Skeletal muscle satellite cell (primary cell): ENCODE results near the gene CLEC11A.

Experiments
- H3K27me3 ChIP-seq: 2 replicates; pipeline ENCODE4 v1.7.0; 2013; ENCODE audit warnings: low read length; ENCODE audit not compliant: control insufficient read depth, insufficient read depth
- H3K36me3 ChIP-seq: 2 replicates; pipeline ENCODE4 v1.7.0; 2013; ENCODE audit warnings: mild to moderate bottlenecking, control low read depth, low read length; ENCODE audit not compliant: insufficient read depth
- H3K4me1 ChIP-seq: 2 replicates; pipeline ENCODE4 v1.7.0; 2013; ENCODE audit warnings: low read length; ENCODE audit not compliant: control insufficient read depth, insufficient read depth
- H3K4me2 ChIP-seq: 2 replicates; pipeline ENCODE4 v1.7.0; 2013; ENCODE audit warnings: mild to moderate bottlenecking, low read length
- H3K4me3 ChIP-seq: 2 replicates; pipeline ENCODE4 v1.7.0; 2013; ENCODE audit warnings: low read length
- H3K9ac ChIP-seq: 2 replicates; pipeline ENCODE4 v1.7.0; 2013; ENCODE audit warnings: mild to moderate bottlenecking, low read depth, low read length, moderate library complexity
- H3K9me3 ChIP-seq: replicated peaks from 2 replicates; pipeline ENCODE4 v1.7.0; 2013; ENCODE audit warnings: mild to moderate bottlenecking, control low read depth, low read length

The CLEC11A gene

GRCh38 chr19:50725218-50725910 is 2.2 kb downstream of the CLEC11A start:
- no peaks in the 10 kb centered on the region for H3K36me3 ChIP-seq
- H3K4me3 ChIP-seq: peak overlapping the region; percentile 81
- peak overlapping the region; percentile 84 for H3K9ac ChIP-seq
- H3K27me3 ChIP-seq: no peaks in the 10 kb centered on the region
- H3K4me2 ChIP-seq: peak overlapping the region; percentile 88
- peaks cover 34% of the 10 kb centered on the region for H3K4me1 ChIP-seq
- H3K9me3 ChIP-seq: no peaks in the 10 kb centered on the region

GRCh38 chr19:50725911-50726230 is 2.7 kb downstream of the CLEC11A start:
- H3K9me3 ChIP-seq: no peaks in the 10 kb centered on the region

GRCh38 chr19:50728084-50728737 is 5.0 kb downstream of the CLEC11A start:
- Histone ChIP-seq H3K36me3 (no peaks in the 10 kb centered on the region), H3K9ac (no peak overlapping the region), H3K4me3 (no peak overlapping the region), H3K9me3 (no peaks in the 10 kb centered on the region), H3K27me3 (no peaks in the 10 kb centered on the region), H3K4me1 (peaks cover 22% of the 10 kb centered on the region), H3K4me2 (no peak overlapping the region)

More at GRCh38 chr19:50725911-50726230, 2.7 kb downstream of the CLEC11A start:
- Histone ChIP-seq H3K36me3 (no peaks in the 10 kb centered on the region), H3K4me2 (peak overlapping the region; percentile 88), H3K4me3 (peak overlapping the region; percentile 81), H3K27me3 (no peaks in the 10 kb centered on the region), H3K4me1 (peaks cover 29% of the 10 kb centered on the region), H3K9ac (peak overlapping the region; percentile 84)

GRCh38 chr19:50729894-50730293 is 6.7 kb downstream of the CLEC11A start:
- Histone ChIP-seq H3K27me3 (no peaks in the 10 kb centered on the region), H3K9me3 (no peaks in the 10 kb centered on the region), H3K4me2 (no peak overlapping the region), H3K4me1 (peaks cover 16% of the 10 kb centered on the region), H3K9ac (no peak overlapping the region), H3K4me3 (no peak overlapping the region), H3K36me3 (no peaks in the 10 kb centered on the region)

GRCh38 chr19:50735869-50736268 is 12.7 kb downstream of the CLEC11A start:
- Histone ChIP-seq H3K9me3 (peaks cover 3% of the 10 kb centered on the region), H3K27me3 (peaks cover 6% of the 10 kb centered on the region), H3K9ac (no peak overlapping the region), H3K36me3 (no peaks in the 10 kb centered on the region), H3K4me2 (no peak overlapping the region), H3K4me1 (no peaks in the 10 kb centered on the region), H3K4me3 (no peak overlapping the region)

GRCh38 chr19:50736338-50736737 is 13.2 kb downstream of the CLEC11A start:
- Histone ChIP-seq H3K9ac (no peak overlapping the region), H3K4me3 (no peak overlapping the region), H3K9me3 (peaks cover 3% of the 10 kb centered on the region), H3K4me2 (no peak overlapping the region), H3K27me3 (peaks cover 8% of the 10 kb centered on the region), H3K4me1 (no peaks in the 10 kb centered on the region), H3K36me3 (no peaks in the 10 kb centered on the region)

- no peak overlapping the region for H3K4me3 ChIP-seq
- H3K27me3 ChIP-seq: peaks cover 8% of the 10 kb centered on the region
- H3K9me3 ChIP-seq: peaks cover 3% of the 10 kb centered on the region
- H3K9ac ChIP-seq: no peak overlapping the region
- H3K36me3 ChIP-seq: no peaks in the 10 kb centered on the region
- H3K4me1 ChIP-seq: no peaks in the 10 kb centered on the region
- H3K4me2 ChIP-seq: no peak overlapping the region
Observed at GRCh38 chr19:50739132-50739913, 16.2 kb downstream of the CLEC11A start.

- Histone ChIP-seq H3K36me3 (no peaks in the 10 kb centered on the region), H3K27me3 (peaks cover 8% of the 10 kb centered on the region), H3K4me1 (no peaks in the 10 kb centered on the region), H3K9ac (no peak overlapping the region), H3K4me2 (no peak overlapping the region), H3K9me3 (peaks cover 3% of the 10 kb centered on the region), H3K4me3 (no peak overlapping the region)
Observed at GRCh38 chr19:50739914-50740426, 16.8 kb downstream of the CLEC11A start.

- Histone ChIP-seq H3K9ac (no peak overlapping the region), H3K27me3 (peaks cover 3% of the 10 kb centered on the region), H3K4me2 (no peak overlapping the region), H3K4me1 (no peaks in the 10 kb centered on the region), H3K36me3 (no peaks in the 10 kb centered on the region), H3K4me3 (no peak overlapping the region), H3K9me3 (peaks cover 3% of the 10 kb centered on the region)
Observed at GRCh38 chr19:50741179-50741933, 18.2 kb downstream of the CLEC11A start.

- no peak overlapping the region for H3K4me3 ChIP-seq
- no peaks in the 10 kb centered on the region for H3K36me3 ChIP-seq
- H3K27me3 ChIP-seq: peaks cover 3% of the 10 kb centered on the region
- no peaks in the 10 kb centered on the region for H3K9me3 ChIP-seq
- H3K4me2 ChIP-seq: no peak overlapping the region
- H3K9ac ChIP-seq: no peak overlapping the region
- H3K4me1 ChIP-seq: no peaks in the 10 kb centered on the region
Observed at GRCh38 chr19:50743537-50743936, 20.4 kb downstream of the CLEC11A start.

GRCh38 chr19:50745221-50745620 is 22.1 kb downstream of the CLEC11A start:
- Histone ChIP-seq H3K4me1 (no peaks in the 10 kb centered on the region), H3K27me3 (peaks cover 3% of the 10 kb centered on the region), H3K4me2 (no peak overlapping the region), H3K9me3 (no peaks in the 10 kb centered on the region), H3K36me3 (no peaks in the 10 kb centered on the region), H3K4me3 (no peak overlapping the region), H3K9ac (no peak overlapping the region)
